Mucosa of descending colon (tissue), 3 donors: ENCODE data around the gene CUL4A. TPM values are rescaled to one million over a fixed set of nuclear protein-coding genes. Genes with fewer than 3 reads are reported as not detected.

Source experiments
- ATAC-seq: fragments of 200-7000 bp; cut with Tn5 transposase; one replicate; pipeline ENCODE4 v1.9.1; 2020; ENCODE audit warnings: mild to moderate bottlenecking, moderate library complexity
- DNase-seq, 3 donors: peaks; one replicate each; pipeline ENCODE4 v3.0.0-alpha.2; 2020
- H3K36me3 ChIP-seq: fragments of 200-600 bp; one replicate; pipeline ENCODE4 v1.8.0; 2021; ENCODE audit warnings: low read depth, mild to moderate bottlenecking
- H3K4me1 ChIP-seq: fragments of 200-600 bp; one replicate; pipeline ENCODE4 v1.8.0; 2021; ENCODE audit warnings: low read depth, mild to moderate bottlenecking
- H3K4me3 ChIP-seq: fragments of 200-600 bp; one replicate; pipeline ENCODE4 v1.8.0; 2021; ENCODE audit warnings: mild to moderate bottlenecking
- H3K9me3 ChIP-seq: fragments of 200-600 bp; one replicate; pipeline ENCODE4 v1.8.0; 2021; ENCODE audit warnings: mild to moderate bottlenecking
- CTCF ChIP-seq: fragments of 200-600 bp; IDR thresholded peaks from one replicate; pipeline ENCODE4 v1.8.0; 2022; ENCODE audit warnings: antibody characterized with exemption, mild to moderate bottlenecking
- intact Hi-C, 2 donors: fragments of 100-400 bp; cut with DNase I in 1 of 2; cut with micrococcal nuclease in 1 of 2; formaldehyde crosslinking; loops; one replicate each; pipeline versions ENCODE4 v1.11.0 to v1.11.1; 2022; cut with DNase I, micrococcal nuclease
- total RNA-seq, 3 donors: library from RNA; stranded (reverse); fragmentation: NEBNext Ultra II Directional in 2 of 3; extraction: Animal tissue kit (Norgen Biotek cat#: 25700) in 2 of 3; gene quantifications; one replicate each; pipeline versions ENCODE4 v1.2.1 to v1.2.4, GENCODE V29; 2021 to 2023
- donor health status: DM: no; HTN: no; CAD: no; lungs with moderate emphysema.
- donor health status: DM: no; HTN: no; CAD: no.
- donor health status: DM: no; HTN: yes; CAD: no.

The CUL4A gene
- total RNA-seq, 3 donors from 2014 or later = 57.2 to 71.8 (median 59.8) TPM

GRCh38 chr13:113183450-113184129 lies 25.8 kb upstream of the CUL4A start:
- Histone ChIP-seq H3K9me3 (no peaks in the 10 kb centered on the region), H3K4me1 (no peaks in the 10 kb centered on the region), H3K4me3 (no peak overlapping the region), H3K36me3 (peaks cover 2% of the 10 kb centered on the region)
- no peak for TF ChIP-seq CTCF
- DNase-seq = no peak
- intact Hi-C loops = no loop called here
- no peak for ATAC-seq

GRCh38 chr13:113184568-113185440 lies 24.6 kb upstream of the CUL4A start:
- ATAC-seq (peak; percentile 52), DNase-seq (no peak)
- Histone ChIP-seq H3K4me3 (no peak overlapping the region), H3K4me1 (no peaks in the 10 kb centered on the region), H3K9me3 (no peaks in the 10 kb centered on the region), H3K36me3 (no peaks in the 10 kb centered on the region)
- no peak for TF ChIP-seq CTCF
- intact Hi-C loops = no loop called here

GRCh38 chr13:113186061-113186900 lies 23.1 kb upstream of the CUL4A start:
- H3K4me3 ChIP-seq = no peak overlapping the region
- no peaks in the 10 kb centered on the region for H3K9me3 ChIP-seq
- H3K36me3 ChIP-seq = no peaks in the 10 kb centered on the region
- TF ChIP-seq CTCF = no peak
- DNase-seq = no peak
- intact Hi-C loops = no loop called here
- ATAC-seq = peak; percentile 26
- no peaks in the 10 kb centered on the region for H3K4me1 ChIP-seq

- no peak for TF ChIP-seq CTCF
- Histone ChIP-seq H3K4me3 (no peak overlapping the region), H3K36me3 (no peaks in the 10 kb centered on the region), H3K9me3 (no peaks in the 10 kb centered on the region), H3K4me1 (no peaks in the 10 kb centered on the region)
- intact Hi-C loops = no loop called here
- DNase-seq (peak in 2 of 3 donors; percentile 45 to 80), ATAC-seq (peak; percentile 77)
Measured at GRCh38 chr13:113187263-113187669, 22.1 kb upstream of the CUL4A start.

- TF ChIP-seq CTCF = no peak
Measured at GRCh38 chr13:113187883-113188665, 21.3 kb upstream of the CUL4A start.

More at GRCh38 chr13:113187883-113188665, 21.3 kb upstream of the CUL4A start:
- H3K4me3 ChIP-seq = no peak overlapping the region
- H3K9me3 ChIP-seq = no peaks in the 10 kb centered on the region
- no peak for ATAC-seq
- intact Hi-C loops = no loop called here
- no peaks in the 10 kb centered on the region for H3K36me3 ChIP-seq
- H3K4me1 ChIP-seq = no peaks in the 10 kb centered on the region
- no peak for DNase-seq
